GM12878 (cell line): ENCODE measurements around the gene LRRC8B. TPM values are rescaled to one million over a fixed set of nuclear protein-coding genes. Genes with fewer than 3 reads are reported as not detected.

Source experiments
- ATAC-seq: fragments of 200-7000 bp; cut with Tn5 transposase; 3 replicates; pipeline ENCODE4 v1.9.1; 2020; ENCODE audit warnings: mild to moderate bottlenecking, moderate library complexity
- BruUV-seq: library from RNA; stranded (reverse); fragments of 400-500 nt; replicated peaks from 2 replicates; lab custom pipeline; 2021; lab: Mats Ljungman, UMichigan
- CTCF ChIA-PET: fragments of 300-600 bp; sonication (Branson Sonifier 250); formaldehyde crosslinking; extraction: SDS; loops from one replicate; lab custom pipeline; 2021; ENCODE audit warnings: inconsistent platforms; lab: Yijun Ruan, JAX
- POLR2A ChIA-PET: fragments of 350-600 bp; formaldehyde crosslinking; extraction: SDS; loops from one replicate; lab custom pipeline; 2021; ENCODE audit warnings: inconsistent platforms; lab: Charles Lee
- RAD21 ChIA-PET: fragments of 300-600 bp; sonication (Branson Sonifier 250); formaldehyde crosslinking; loops from one replicate; lab custom pipeline; 2023; ENCODE audit warnings: antibody characterized with exemption; ENCODE audit not compliant: unreplicated experiment; lab: Charles Lee
- SMC1A ChIA-PET: fragments of 300-600 bp; sonication (Branson Sonifier 250); formaldehyde crosslinking; loops from one replicate; lab custom pipeline; 2023; ENCODE audit not compliant: unreplicated experiment, uncharacterized antibody; lab: Charles Lee
- DNase-seq: peaks from one replicate; pipeline ENCODE4 v3.0.0-alpha.2; 2011; ENCODE audit warnings: low read depth, low spot score
- FAIRE-seq: peaks from 3 replicates; lab custom pipeline; 2011; peaks lifted over from hg19 to GRCh38; lab: Jason Lieb, UNC
- H2AFZ ChIP-seq: 2 replicates; pipeline ENCODE4 v1.6.0; 2011; ENCODE audit warnings: low read depth, low read length, control low read depth; ENCODE audit not compliant: control insufficient read depth
- H3K27ac ChIP-seq: 2 replicates; pipeline ENCODE4 v1.5.1; 2011; ENCODE audit warnings: control low read depth; ENCODE audit not compliant: control insufficient read depth, insufficient read depth
- H3K27me3 ChIP-seq, 2 experiments: replicated peaks in 1 of 2; 2 replicates each; pipeline versions ENCODE4 v1.6.0 to v1.6.1; 2011; ENCODE audit warnings: low read length in 1 of 2; ENCODE audit not compliant: control insufficient read depth in 2 of 2, insufficient read depth in 2 of 2
- H3K36me3 ChIP-seq, 2 experiments: 2 replicates each; pipeline ENCODE4 v1.5.1; 2011; ENCODE audit warnings: low read length in 1 of 2; ENCODE audit not compliant: control insufficient read depth in 2 of 2, insufficient read depth in 2 of 2
- H3K4me1 ChIP-seq: 2 replicates; pipeline ENCODE4 v1.6.1; 2011; ENCODE audit warnings: mild to moderate bottlenecking, low read length, moderate library complexity, mixed read lengths; ENCODE audit not compliant: control insufficient read depth, insufficient read depth
- H3K4me2 ChIP-seq: 2 replicates; pipeline ENCODE4 v1.6.0; 2011; ENCODE audit warnings: control low read depth; ENCODE audit not compliant: control insufficient read depth, insufficient read depth
- H3K4me3 ChIP-seq: fragments of 200-600 bp; sonication (generic); 2 replicates; pipeline ENCODE4 v1.5.1; 2016
- H3K79me2 ChIP-seq: 2 replicates; pipeline ENCODE4 v1.6.0; 2011; ENCODE audit warnings: low read length; ENCODE audit not compliant: control insufficient read depth, insufficient read depth
- H3K9ac ChIP-seq: 2 replicates; pipeline ENCODE4 v1.8.0; 2011; ENCODE audit warnings: low read length, control low read depth, mixed read lengths; ENCODE audit not compliant: control insufficient read depth, insufficient read depth
- H3K9me3 ChIP-seq: replicated peaks from 3 replicates; pipeline ENCODE4 v1.5.1; 2011; ENCODE audit warnings: mild to moderate bottlenecking, low read length; ENCODE audit not compliant: control insufficient read depth, insufficient read depth
- H4K20me1 ChIP-seq: 2 replicates; pipeline ENCODE4 v1.6.0; 2011; ENCODE audit not compliant: control insufficient read depth, insufficient read depth
- IRF4 ChIP-seq: IDR thresholded peaks from 2 replicates; pipeline ENCODE4 v1.6.1; 2011; ENCODE audit warnings: low read depth, low read length
- POLR2AphosphoS5 ChIP-seq: IDR thresholded peaks from 2 replicates; pipeline ENCODE4 v1.6.1; 2011; ENCODE audit warnings: mild to moderate bottlenecking, low read length, inconsistent platforms
- POU2F2 ChIP-seq: IDR thresholded peaks from 3 replicates; pipeline ENCODE4 v1.6.1; 2011; ENCODE audit warnings: low read depth, mild to moderate bottlenecking, low read length, borderline replicate concordance
- RAD21 ChIP-seq: IDR thresholded peaks from 2 replicates; pipeline ENCODE4 v1.6.1; 2011; ENCODE audit warnings: mild to moderate bottlenecking, low read depth, low read length, moderate library complexity; ENCODE audit not compliant: insufficient read depth
- RFX5 ChIP-seq: IDR thresholded peaks from 2 replicates; pipeline ENCODE4 v1.6.1; 2011; ENCODE audit warnings: low read depth, low read length, improper control_type of control experiment
- SKIL ChIP-seq: fragments of 450-650 bp; IDR thresholded peaks from 2 replicates; pipeline ENCODE4 v1.6.1; 2017; ENCODE audit warnings: mild to moderate bottlenecking, low read depth, inconsistent platforms; ENCODE audit not compliant: poor library complexity, severe bottlenecking
- USF1 ChIP-seq: IDR thresholded peaks from 2 replicates; pipeline ENCODE4 v1.6.1; 2011; ENCODE audit warnings: borderline replicate concordance, low read depth, mild to moderate bottlenecking, moderate library complexity, mixed read lengths, low read length; ENCODE audit not compliant: insufficient read depth; ENCODE audit errors: extremely low read length
- WGBS: methylation state at CpG from one replicate; pipeline ENCODE4 v1.1.6; 2016; ENCODE audit warnings: low lambda C conversion rate; ENCODE audit not compliant: insufficient replicate concordance, insufficient coverage; ENCODE audit errors: missing lambda C conversion rate; 5-methylcytosine and 5-hydroxymethylcytosine counted together
- in situ Hi-C: fragments of 300-500 bp; cut with MboI; formaldehyde crosslinking; loops from 9 replicates; pipeline ENCODE4 v1.14.3; 2018; ENCODE audit warnings: mixed read lengths
- intact Hi-C: fragments of 100-400 bp; cut with micrococcal nuclease; formaldehyde crosslinking; loops from one replicate; pipeline ENCODE4 v1.14.2; 2022; ENCODE audit not compliant: unreplicated experiment
- polyA plus RNA-seq, 11 experiments: library from polyadenylated mRNA; depleted of rRNA in 4 of 11; unstranded in 6 of 11; stranded (reverse) in 5 of 11; fragments of >200 nt; fragmentation: Nextera tagmentation in 4 of 11; fragmentation: Illumina TruSeq in 1 of 11; extraction: Ambion mirVana in 4 of 11; extraction: Trizol in 1 of 11; gene quantifications; 1 replicate in 1 of 11; 2 replicates in 10 of 11; pipeline versions ENCODE4 v1.2.1 to v1.2.3, GENCODE V29; 2011 to 2016; ENCODE audit warnings: inconsistent platforms in 2 of 11, missing spikeins in 2 of 11, low read depth in 1 of 11
- total RNA-seq, 4 experiments: library from RNA; depleted of rRNA in 3 of 4; stranded (reverse); fragments of >200 nt in 3 of 4; fragmentation: Illumina TruSeq in 1 of 4; extraction: Trizol in 1 of 4; gene quantifications; 2 replicates each; pipeline versions ENCODE4 v1.2.1 to v1.2.3, GENCODE V29; 2013 to 2021
- TF ChIP-seq, protein P1 (sequence below): fragments of 450-650 bp; IDR thresholded peaks from 2 replicates; pipeline ENCODE4 v1.6.1; 2017; ENCODE audit warnings: mild to moderate bottlenecking

LRRC8B gene
- total and polyA plus RNA-seq, 10 of the 15 experiments (the other 5 are each of a cell fraction or from before 2014, with no cell fraction given): 1.3 to 9.2 (median 5.4) TPM

- no peak overlapping the region for H3K4me2 ChIP-seq
- no TSS peak for BruUV-seq
- H2AFZ ChIP-seq: no peak overlapping the region
- H3K4me3 ChIP-seq: no peak overlapping the region
- H3K4me1 ChIP-seq: peaks cover 4% of the 10 kb centered on the region; the same call in 1 of the 2 replicates
- no peaks in the 10 kb centered on the region; the same call in 2 of the 3 replicates for H3K9me3 ChIP-seq
- FAIRE-seq (no peak), ATAC-seq (no peak), DNase-seq (no peak)
- H3K36me3 ChIP-seq: no peaks in the 10 kb centered on the region; a peak in 1 of 4 replicates
- WGBS: 76% methylated on average over 4 of the region's 4 CpGs
- ChIA-PET CTCF (interaction anchor here (1.2 to 1.8 kb wide), 4 partner anchors 8 to 231 kb away, joined by 3 to 7 read pairs (median 4); no protein-coding TSS in a partner anchor), RAD21 (no interaction called here), SMC1A (interaction anchor here (1.1 to 1.4 kb wide), 2 partner anchors 133 to 230 kb away, joined by 3 read pairs; no protein-coding TSS in a partner anchor), POLR2A (no interaction called here)
- H4K20me1 ChIP-seq: no peaks in the 10 kb centered on the region
- no peaks in the 10 kb centered on the region for H3K27me3 ChIP-seq
- in situ Hi-C loops (no loop called here), intact Hi-C loops (no loop called here)
- H3K9ac ChIP-seq: no peak overlapping the region
- TF ChIP-seq POLR2AphosphoS5 (no peak), RAD21 (no peak)
- H3K79me2 ChIP-seq: peaks cover 15% of the 10 kb centered on the region
- no peak overlapping the region for H3K27ac ChIP-seq
Observed at GRCh38 chr1:89532228-89532627, 7.6 kb downstream of the LRRC8B start.

GRCh38 chr1:89532866-89533265, 8.2 kb downstream of the LRRC8B start:
- DNase-seq (no peak), ATAC-seq (no peak), FAIRE-seq (no peak)
- no peak overlapping the region for H3K4me2 ChIP-seq
- intact Hi-C loops (no loop called here), in situ Hi-C loops (no loop called here)
- no peaks in the 10 kb centered on the region; a peak in 1 of 4 replicates for H3K36me3 ChIP-seq
- peaks cover 4% of the 10 kb centered on the region; the same call in 1 of the 2 replicates for H3K4me1 ChIP-seq
- H3K27me3 ChIP-seq: no peaks in the 10 kb centered on the region
- ChIA-PET RAD21 (no interaction called here), CTCF (interaction anchor here (1.5 to 1.8 kb wide), 2 partner anchors 14 to 34 kb away, joined by 4 read pairs; no protein-coding TSS in a partner anchor), SMC1A (interaction anchor here (0.5 to 1.4 kb wide), 3 partner anchors 13 to 133 kb away, joined by 3 to 4 read pairs (median 3); no protein-coding TSS in a partner anchor), POLR2A (no interaction called here)
- no peak overlapping the region for H3K4me3 ChIP-seq
- no peak overlapping the region for H2AFZ ChIP-seq
- no peak overlapping the region for H3K9ac ChIP-seq
- no peaks in the 10 kb centered on the region; the same call in 2 of the 3 replicates for H3K9me3 ChIP-seq
- 100% methylated on average over 1 of the region's 1 CpG for WGBS
- peaks cover 11% of the 10 kb centered on the region for H3K79me2 ChIP-seq
- H3K27ac ChIP-seq: no peak overlapping the region
- no peaks in the 10 kb centered on the region for H4K20me1 ChIP-seq
- BruUV-seq: no TSS peak
- TF ChIP-seq RFX5 (no peak), IRF4 (no peak), USF1 (no peak), POU2F2 (no peak), SKIL (no peak)
- TF ChIP-seq, protein P1, sequence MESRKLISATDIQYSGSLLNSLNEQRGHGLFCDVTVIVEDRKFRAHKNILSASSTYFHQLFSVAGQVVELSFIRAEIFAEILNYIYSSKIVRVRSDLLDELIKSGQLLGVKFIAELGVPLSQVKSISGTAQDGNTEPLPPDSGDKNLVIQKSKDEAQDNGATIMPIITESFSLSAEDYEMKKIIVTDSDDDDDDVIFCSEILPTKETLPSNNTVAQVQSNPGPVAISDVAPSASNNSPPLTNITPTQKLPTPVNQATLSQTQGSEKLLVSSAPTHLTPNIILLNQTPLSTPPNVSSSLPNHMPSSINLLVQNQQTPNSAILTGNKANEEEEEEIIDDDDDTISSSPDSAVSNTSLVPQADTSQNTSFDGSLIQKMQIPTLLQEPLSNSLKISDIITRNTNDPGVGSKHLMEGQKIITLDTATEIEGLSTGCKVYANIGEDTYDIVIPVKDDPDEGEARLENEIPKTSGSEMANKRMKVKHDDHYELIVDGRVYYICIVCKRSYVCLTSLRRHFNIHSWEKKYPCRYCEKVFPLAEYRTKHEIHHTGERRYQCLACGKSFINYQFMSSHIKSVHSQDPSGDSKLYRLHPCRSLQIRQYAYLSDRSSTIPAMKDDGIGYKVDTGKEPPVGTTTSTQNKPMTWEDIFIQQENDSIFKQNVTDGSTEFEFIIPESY: no peak
